AG09319 (cell line): ENCODE data around the gene AJM1.

Source experiments
- DNase-seq: peaks from one replicate; pipeline ENCODE4 v3.0.0-alpha.2; 2010; ENCODE audit warnings: low read depth; ENCODE audit errors: extremely low read depth
- TF ChIP-seq, protein P1 (sequence below): IDR thresholded peaks from 2 replicates; pipeline ENCODE4 v1.5.1; 2011; ENCODE audit warnings: low read depth, mild to moderate bottlenecking, inconsistent platforms, low read length, moderate library complexity

The AJM1 gene

DNA sequence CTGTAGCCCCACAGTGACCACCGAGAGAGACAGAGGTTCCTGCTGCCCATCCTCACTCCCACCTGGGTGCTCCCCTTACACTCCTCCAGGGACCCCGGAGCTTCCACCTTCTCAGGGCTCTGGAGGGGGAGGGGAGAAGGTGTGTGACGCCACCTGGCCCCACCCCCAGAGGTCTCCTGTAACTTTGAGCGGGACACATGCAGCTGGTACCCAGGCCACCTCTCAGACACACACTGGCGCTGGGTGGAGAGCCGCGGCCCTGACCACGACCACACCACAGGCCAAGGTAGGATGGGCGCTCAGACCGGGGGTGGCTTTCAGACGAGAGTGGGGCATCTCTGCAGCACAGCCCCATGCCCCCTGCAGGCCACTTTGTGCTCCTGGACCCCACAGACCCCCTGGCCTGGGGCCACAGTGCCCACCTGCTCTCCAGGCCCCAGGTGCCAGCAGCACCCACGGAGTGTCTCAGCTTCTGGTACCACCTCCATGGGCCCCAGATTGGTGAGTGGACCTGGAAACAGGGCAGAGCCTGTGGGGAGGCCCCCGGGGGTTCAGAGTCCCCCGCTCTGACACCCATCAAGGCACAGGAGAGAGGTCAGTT lies 14.4 kb downstream of the AJM1 start:
- DNase-seq: no peak
- TF ChIP-seq, protein P1, sequence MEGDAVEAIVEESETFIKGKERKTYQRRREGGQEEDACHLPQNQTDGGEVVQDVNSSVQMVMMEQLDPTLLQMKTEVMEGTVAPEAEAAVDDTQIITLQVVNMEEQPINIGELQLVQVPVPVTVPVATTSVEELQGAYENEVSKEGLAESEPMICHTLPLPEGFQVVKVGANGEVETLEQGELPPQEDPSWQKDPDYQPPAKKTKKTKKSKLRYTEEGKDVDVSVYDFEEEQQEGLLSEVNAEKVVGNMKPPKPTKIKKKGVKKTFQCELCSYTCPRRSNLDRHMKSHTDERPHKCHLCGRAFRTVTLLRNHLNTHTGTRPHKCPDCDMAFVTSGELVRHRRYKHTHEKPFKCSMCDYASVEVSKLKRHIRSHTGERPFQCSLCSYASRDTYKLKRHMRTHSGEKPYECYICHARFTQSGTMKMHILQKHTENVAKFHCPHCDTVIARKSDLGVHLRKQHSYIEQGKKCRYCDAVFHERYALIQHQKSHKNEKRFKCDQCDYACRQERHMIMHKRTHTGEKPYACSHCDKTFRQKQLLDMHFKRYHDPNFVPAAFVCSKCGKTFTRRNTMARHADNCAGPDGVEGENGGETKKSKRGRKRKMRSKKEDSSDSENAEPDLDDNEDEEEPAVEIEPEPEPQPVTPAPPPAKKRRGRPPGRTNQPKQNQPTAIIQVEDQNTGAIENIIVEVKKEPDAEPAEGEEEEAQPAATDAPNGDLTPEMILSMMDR: no peak

DNA sequence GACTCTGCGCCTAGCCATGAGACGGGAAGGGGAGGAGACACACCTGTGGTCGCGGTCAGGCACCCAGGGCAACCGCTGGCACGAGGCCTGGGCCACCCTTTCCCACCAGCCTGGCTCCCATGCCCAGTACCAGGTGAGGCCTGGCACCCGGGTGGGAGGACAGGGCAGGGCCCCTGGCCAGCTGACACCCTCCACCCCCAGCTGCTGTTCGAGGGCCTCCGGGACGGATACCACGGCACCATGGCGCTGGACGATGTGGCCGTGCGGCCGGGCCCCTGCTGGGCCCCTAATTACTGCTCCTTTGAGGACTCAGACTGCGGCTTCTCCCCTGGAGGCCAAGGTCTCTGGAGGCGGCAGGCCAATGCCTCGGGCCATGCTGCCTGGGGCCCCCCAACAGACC lies 14.9 kb downstream of the AJM1 start:
- no peak for DNase-seq
- TF ChIP-seq, protein P1: no peak

DNA sequence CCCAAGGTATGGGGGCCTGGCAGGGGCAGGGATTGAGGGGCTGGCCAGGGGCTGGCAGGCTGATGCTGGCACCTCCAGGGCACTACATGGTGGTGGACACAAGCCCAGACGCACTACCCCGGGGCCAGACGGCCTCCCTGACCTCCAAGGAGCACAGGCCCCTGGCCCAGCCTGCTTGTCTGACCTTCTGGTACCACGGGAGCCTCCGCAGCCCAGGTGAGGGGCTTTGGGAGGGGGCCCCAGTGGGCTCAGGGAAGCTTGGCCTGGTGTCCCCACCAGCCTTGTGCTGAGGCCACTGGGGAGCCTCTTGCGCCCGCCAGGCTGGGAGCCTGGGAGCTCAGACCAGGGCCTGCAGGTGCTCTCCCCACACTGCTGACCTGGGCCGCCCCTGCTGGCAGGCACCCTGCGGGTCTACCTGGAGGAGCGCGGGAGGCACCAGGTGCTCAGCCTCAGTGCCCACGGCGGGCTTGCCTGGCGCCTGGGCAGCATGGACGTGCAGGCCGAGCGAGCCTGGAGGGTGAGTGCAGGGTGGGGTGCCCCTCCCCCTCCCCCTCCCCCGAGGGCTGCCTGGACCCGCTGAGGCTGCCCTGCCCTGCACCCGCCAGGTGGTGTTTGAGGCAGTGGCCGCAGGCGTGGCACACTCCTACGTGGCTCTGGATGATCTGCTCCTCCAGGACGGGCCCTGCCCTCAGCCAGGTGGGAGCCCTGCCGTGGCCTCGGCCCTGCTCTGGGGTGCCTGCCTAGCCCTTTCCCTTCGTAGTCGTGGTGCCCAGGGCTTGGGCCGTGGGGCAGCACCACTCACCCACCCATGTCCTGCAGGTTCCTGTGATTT lies 15.5 kb downstream of the AJM1 start:
- DNase-seq: no peak
- TF ChIP-seq, protein P1: no peak

DNA sequence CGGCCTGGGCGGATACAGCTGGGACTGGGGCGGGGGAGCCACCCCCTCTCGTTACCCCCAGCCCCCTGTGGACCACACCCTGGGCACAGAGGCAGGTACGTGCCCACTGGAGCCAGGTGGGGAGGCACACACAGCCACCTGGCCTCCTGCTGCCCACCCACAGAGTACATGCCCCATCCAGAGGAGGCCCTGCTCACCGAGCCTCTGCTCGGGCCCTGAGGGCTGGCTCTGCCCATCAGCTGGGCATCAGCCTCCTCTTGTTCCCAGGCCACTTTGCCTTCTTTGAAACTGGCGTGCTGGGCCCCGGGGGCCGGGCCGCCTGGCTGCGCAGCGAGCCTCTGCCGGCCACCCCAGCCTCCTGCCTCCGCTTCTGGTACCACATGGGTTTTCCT lies 16.2 kb downstream of the AJM1 start:
- TF ChIP-seq, protein P1: no peak

DNA sequence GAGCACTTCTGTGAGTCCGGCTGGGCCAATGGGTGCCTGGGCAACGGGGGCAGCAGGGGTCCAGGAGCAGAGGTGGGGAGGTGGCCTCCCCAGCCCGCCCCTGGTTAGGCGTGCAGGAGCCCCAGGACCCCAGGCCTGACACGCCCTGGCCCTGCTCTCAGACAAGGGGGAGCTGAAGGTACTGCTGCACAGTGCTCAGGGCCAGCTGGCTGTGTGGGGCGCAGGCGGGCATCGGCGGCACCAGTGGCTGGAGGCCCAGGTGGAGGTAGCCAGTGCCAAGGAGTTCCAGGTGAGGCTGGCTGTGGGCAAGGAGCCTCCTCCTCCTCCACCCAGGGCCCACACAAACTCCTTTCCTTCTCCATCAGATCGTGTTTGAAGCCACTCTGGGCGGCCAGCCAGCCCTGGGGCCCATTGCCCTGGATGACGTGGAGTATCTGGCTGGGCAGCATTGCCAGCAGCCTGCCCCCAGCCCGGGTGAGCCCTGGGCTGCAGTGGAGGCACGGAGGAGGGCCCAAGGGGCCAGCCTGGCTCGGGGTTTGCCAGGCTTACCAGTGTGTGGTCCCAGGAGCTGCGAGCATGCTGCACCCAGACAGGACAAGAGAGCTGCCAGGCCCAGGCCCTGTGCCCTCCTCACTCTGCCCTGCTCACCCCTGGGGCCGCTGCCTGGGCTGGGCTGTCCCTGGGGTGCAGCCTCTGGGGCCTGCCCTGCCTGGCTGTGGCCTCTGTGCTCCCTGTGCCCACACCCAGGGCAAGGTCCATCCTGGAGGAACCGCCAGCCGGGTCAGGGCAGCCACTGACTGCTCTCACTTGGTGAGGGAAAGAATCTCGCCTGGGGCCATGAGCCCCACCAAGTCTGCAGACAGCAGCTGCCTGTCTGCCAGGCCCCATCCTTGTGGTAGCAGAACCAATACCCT lies 16.8 kb downstream of the AJM1 start:
- DNase-seq: no peak
- TF ChIP-seq, protein P1: no peak

More for the DNA sequence above, 16.2 kb downstream of the AJM1 start:
- no peak for DNase-seq

DNA sequence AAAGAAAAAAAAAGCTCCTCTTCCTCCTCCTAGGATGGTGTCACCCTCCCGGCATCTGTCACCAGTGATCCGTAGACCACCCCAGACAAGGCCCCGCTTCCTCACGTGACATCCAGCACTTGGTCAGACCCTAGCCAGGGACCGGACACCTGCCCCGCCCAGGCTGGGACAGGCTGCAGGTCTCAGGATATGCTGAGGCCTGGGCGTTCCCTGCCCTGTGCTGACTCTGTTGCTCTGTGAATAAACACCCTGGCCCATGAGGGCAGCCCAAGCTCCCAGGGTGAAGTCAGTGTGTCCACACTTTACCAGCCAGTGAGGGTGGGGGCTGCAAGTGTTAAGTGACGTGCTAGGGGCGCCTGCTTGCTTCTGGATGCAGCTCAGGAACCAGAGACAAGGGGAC lies 18.3 kb downstream of the AJM1 start:
- TF ChIP-seq, protein P1: no peak
- DNase-seq: no peak
